ENCODE results near the gene ITIH6.
"Not testable (repeated sequence)": the region's sequence is repeated elsewhere in the genome, so short reads cannot be mapped to it uniquely, and the experiment has no call there.

ITIH6 gene

GRCh38 chrX:54738567-54738966 is 59.5 kb downstream of the ITIH6 start:
- DNase-seq (ENCODE audit: low read depth in 2 of 3, low spot score in 2 of 3) = not testable (repeated sequence)

- not testable (repeated sequence) for DNase-seq (ENCODE audit: low read depth in 2 of 3, low spot score in 2 of 3)
Measured at GRCh38 chrX:54736298-54736942, 61.6 kb downstream of the ITIH6 start.

GRCh38 chrX:54721424-54721823 is 76.6 kb downstream of the ITIH6 start:
- DNase-seq (ENCODE audit: low read depth in 2 of 3, low spot score in 2 of 3) = no peak

GRCh38 chrX:54715621-54716020 is 82.4 kb downstream of the ITIH6 start:
- no peak for DNase-seq (ENCODE audit: low read depth in 2 of 3, low spot score in 2 of 3)

- DNase-seq (ENCODE audit: low read depth in 2 of 3, low spot score in 2 of 3) = no peak
Measured at GRCh38 chrX:54714424-54714823, 83.6 kb downstream of the ITIH6 start.

- DNase-seq (ENCODE audit: low read depth in 2 of 3, low spot score in 2 of 3) = no peak
Measured at GRCh38 chrX:54711735-54712134, 86.3 kb downstream of the ITIH6 start.

- DNase-seq (ENCODE audit: low read depth in 2 of 3, low spot score in 2 of 3) = no peak
Measured at GRCh38 chrX:54710920-54711319, 87.1 kb downstream of the ITIH6 start.

GRCh38 chrX:54708404-54708803 is 89.7 kb downstream of the ITIH6 start:
- DNase-seq (ENCODE audit: low read depth in 2 of 3, low spot score in 2 of 3) = no peak
